Measurements from ENCODE around the gene SLC49A3.

DNA sequence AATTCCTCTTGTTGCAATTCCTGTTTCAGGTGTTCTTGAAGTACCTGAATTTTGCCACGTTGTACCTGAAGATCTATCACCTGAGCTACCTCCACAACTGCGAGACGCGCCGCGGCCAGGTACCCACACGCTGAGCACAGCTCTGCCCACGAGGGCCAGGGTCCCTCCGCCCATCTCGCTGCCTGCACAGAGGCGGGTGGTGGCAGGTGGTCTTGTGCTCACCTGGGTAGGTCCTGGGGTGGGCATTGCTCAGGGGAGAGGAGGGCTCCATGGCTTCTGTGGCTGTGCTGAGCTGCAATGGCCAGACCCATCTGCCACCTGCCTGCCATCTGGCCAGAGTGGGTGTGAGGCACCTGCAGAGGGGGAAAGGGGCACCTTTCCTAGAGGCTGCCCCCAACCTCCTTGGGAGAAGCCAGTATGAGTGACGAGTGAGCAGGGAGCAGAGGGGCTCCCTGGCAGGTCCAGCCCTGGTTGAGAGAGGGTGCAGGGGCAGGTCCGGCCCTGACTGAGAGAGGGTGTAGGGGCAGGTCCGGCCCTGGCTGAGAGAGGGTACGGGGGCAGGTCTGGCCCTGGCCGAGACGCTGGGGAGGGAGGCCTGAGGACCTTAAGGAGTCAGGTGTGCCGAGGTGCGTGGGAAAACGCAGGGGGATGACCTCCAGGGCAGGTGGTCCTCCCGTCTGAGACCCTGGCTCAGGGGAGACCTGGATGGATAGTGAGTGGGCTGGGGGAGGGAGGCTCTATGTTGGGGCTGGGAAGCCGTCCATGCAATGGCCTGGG lies 52.9 kb downstream of the SLC49A3 start:
- TF ChIP-seq CTCF (IDR thresholded peaks at IDR 0.05 in 4 of 5, conservative IDR thresholded peaks at IDR 0.05 in 1 of 5) (no peak), POLR2A (IDR thresholded peaks at IDR 0.05) (no peak)

Data from gastrocnemius medialis (tissue), 4 donors.